ENCODE results near the gene TF.

- TF ChIP-seq EZH2phosphoT487 (IDR thresholded peaks at IDR 0.05; ENCODE audit: insufficient read depth, low read depth) (no peak), EZH2 (IDR thresholded peaks at IDR 0.05; ENCODE audit: insufficient read depth, poor library complexity, severe bottlenecking) (no peak)
Measured at GRCh38 chr3:133805702-133806475, 59.7 kb downstream of the TF start, which contains the start of gene SRPRB.

Measured in GM23248 (cell line).